ENCODE results near the gene EHD3. TPM values are rescaled to one million over a fixed set of nuclear protein-coding genes. Genes with fewer than 3 reads are reported as not detected.

Gene EHD3
- total and polyA plus RNA-seq, 2 of the 13 experiments (the other 11 are each of a cell fraction or from before 2014, with no cell fraction given), result 0.20 to 0.69 TPM

DNA sequence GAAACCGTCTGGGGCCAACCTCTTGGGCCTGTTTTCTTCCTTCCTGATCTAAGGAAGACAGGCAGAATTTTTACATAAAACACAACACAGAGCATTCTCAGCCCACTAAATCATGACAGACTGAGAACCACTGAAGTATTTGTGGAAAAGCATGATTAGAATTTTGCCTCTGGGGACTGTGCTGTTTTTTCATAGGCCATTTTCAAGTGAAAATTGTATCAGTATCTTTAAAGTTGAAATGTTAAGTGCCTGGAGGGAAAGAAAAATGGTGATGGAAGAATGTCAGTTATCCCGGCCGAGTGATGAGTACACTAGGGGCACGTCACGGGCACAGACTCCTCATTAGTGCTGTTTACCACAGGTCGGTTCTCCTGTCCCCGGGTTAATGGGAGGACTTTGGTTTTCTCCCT is 36.9 kb downstream of the EHD3 start:
- Histone ChIP-seq H3K27ac (ENCODE audit: extremely low read length, insufficient read depth, low read length) (no peak overlapping the region), H3K4me1 (ENCODE audit: insufficient read depth, low read length) (no peaks in the 10 kb centered on the region), H3K36me3 (replicated peaks in 1 of 2; ENCODE audit: control insufficient read depth in 1 of 2, insufficient read depth in 2 of 2, low read length in 2 of 2) (no peaks in the 10 kb centered on the region), H3K4me3 (replicated peaks in 1 of 3; ENCODE audit: insufficient read depth in 1 of 3, low read depth in 2 of 3, low read length in 3 of 3) (no peak overlapping the region), H3K9me3 (ENCODE audit: low read length) (no peaks in the 10 kb centered on the region), H3K4me2 (ENCODE audit: low read depth, low read length) (no peak overlapping the region), H2AFZ (ENCODE audit: low read length) (no peak overlapping the region), H3K79me2 (ENCODE audit: insufficient read depth, low read length) (no peaks in the 10 kb centered on the region), H3K27me3 (ENCODE audit: control insufficient read depth in 1 of 2, insufficient read depth in 2 of 2, low read length in 2 of 2) (peaks cover 0 to 1% of the 10 kb centered on the region in 2 experiments; a peak in 2 of 5 replicates), H4K20me1 (ENCODE audit: insufficient read depth, low read length) (no peaks in the 10 kb centered on the region), H3K9ac (ENCODE audit: insufficient read depth, low read depth, low read length) (no peak overlapping the region)
- DNase-seq (ENCODE audit: low spot score), result no peak
- FAIRE-seq, result no peak
- intact Hi-C loops (cut with micrococcal nuclease; ENCODE audit: unreplicated experiment), result no loop called here
- no TSS peak for BruUV-seq (replicated peaks)
- in situ Hi-C loops (cut with HindIII; ENCODE audit: extremely low pct_ligation_motif_present, low pct_unique_long_range_greater_than_20kb), result no loop called here
- POLR2A ChIA-PET, result no interaction called here
- WGBS (ENCODE audit: low lambda C conversion rate), result 18% methylated on average over 7 of the region's 7 CpGs
- CTCF ChIA-PET (ENCODE audit: low intra/inter-chr PET ratio, low total read pairs), result no interaction called here
- ATAC-seq, result no peak
- TF ChIP-seq, protein P1, sequence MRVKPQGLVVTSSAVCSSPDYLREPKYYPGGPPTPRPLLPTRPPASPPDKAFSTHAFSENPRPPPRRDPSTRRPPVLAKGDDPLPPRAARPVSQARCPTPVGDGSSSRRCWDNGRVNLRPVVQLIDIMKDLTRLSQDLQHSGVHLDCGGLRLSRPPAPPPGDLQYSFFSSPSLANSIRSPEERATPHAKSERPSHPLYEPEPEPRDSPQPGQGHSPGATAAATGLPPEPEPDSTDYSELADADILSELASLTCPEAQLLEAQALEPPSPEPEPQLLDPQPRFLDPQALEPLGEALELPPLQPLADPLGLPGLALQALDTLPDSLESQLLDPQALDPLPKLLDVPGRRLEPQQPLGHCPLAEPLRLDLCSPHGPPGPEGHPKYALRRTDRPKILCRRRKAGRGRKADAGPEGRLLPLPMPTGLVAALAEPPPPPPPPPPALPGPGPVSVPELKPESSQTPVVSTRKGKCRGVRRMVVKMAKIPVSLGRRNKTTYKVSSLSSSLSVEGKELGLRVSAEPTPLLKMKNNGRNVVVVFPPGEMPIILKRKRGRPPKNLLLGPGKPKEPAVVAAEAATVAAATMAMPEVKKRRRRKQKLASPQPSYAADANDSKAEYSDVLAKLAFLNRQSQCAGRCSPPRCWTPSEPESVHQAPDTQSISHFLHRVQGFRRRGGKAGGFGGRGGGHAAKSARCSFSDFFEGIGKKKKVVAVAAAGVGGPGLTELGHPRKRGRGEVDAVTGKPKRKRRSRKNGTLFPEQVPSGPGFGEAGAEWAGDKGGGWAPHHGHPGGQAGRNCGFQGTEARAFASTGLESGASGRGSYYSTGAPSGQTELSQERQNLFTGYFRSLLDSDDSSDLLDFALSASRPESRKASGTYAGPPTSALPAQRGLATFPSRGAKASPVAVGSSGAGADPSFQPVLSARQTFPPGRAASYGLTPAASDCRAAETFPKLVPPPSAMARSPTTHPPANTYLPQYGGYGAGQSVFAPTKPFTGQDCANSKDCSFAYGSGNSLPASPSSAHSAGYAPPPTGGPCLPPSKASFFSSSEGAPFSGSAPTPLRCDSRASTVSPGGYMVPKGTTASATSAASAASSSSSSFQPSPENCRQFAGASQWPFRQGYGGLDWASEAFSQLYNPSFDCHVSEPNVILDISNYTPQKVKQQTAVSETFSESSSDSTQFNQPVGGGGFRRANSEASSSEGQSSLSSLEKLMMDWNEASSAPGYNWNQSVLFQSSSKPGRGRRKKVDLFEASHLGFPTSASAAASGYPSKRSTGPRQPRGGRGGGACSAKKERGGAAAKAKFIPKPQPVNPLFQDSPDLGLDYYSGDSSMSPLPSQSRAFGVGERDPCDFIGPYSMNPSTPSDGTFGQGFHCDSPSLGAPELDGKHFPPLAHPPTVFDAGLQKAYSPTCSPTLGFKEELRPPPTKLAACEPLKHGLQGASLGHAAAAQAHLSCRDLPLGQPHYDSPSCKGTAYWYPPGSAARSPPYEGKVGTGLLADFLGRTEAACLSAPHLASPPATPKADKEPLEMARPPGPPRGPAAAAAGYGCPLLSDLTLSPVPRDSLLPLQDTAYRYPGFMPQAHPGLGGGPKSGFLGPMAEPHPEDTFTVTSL (CRISPR knock-in tag; IDR thresholded peaks at IDR 0.05; ENCODE audit: borderline replicate concordance), result no peak
- TF ChIP-seq, protein P2, sequence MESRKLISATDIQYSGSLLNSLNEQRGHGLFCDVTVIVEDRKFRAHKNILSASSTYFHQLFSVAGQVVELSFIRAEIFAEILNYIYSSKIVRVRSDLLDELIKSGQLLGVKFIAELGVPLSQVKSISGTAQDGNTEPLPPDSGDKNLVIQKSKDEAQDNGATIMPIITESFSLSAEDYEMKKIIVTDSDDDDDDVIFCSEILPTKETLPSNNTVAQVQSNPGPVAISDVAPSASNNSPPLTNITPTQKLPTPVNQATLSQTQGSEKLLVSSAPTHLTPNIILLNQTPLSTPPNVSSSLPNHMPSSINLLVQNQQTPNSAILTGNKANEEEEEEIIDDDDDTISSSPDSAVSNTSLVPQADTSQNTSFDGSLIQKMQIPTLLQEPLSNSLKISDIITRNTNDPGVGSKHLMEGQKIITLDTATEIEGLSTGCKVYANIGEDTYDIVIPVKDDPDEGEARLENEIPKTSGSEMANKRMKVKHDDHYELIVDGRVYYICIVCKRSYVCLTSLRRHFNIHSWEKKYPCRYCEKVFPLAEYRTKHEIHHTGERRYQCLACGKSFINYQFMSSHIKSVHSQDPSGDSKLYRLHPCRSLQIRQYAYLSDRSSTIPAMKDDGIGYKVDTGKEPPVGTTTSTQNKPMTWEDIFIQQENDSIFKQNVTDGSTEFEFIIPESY (CRISPR knock-in tag; IDR thresholded peaks at IDR 0.05), result no peak
- no peak for TF ChIP-seq KDM2A (CRISPR knock-in tag; IDR thresholded peaks at IDR 0.05; ENCODE audit: borderline replicate concordance, low read depth)
- TF ChIP-seq KDM4B (CRISPR knock-in tag; IDR thresholded peaks at IDR 0.05), result no peak
- no peak for TF ChIP-seq ZNF552 (CRISPR knock-in tag; IDR thresholded peaks at IDR 0.05; ENCODE audit: borderline replicate concordance)
- no peak for TF ChIP-seq RBAK (CRISPR knock-in tag; IDR thresholded peaks at IDR 0.05)
- no peak for TF ChIP-seq MATR3 (CRISPR knock-in tag; IDR thresholded peaks at IDR 0.05)
- TF ChIP-seq ZNF180 (CRISPR knock-in tag; IDR thresholded peaks at IDR 0.05; ENCODE audit: borderline replicate concordance, low read depth), result no peak
- TF ChIP-seq, protein P3, sequence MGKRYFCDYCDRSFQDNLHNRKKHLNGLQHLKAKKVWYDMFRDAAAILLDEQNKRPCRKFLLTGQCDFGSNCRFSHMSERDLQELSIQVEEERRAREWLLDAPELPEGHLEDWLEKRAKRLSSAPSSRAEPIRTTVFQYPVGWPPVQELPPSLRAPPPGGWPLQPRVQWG (CRISPR knock-in tag; IDR thresholded peaks at IDR 0.05; ENCODE audit: borderline replicate concordance, low read depth), result no peak
- no peak for TF ChIP-seq ZNF558 (CRISPR knock-in tag; IDR thresholded peaks at IDR 0.05; ENCODE audit: borderline replicate concordance)
- TF ChIP-seq ZBTB21 (CRISPR knock-in tag; IDR thresholded peaks at IDR 0.05), result no peak
- TF ChIP-seq, protein P4, sequence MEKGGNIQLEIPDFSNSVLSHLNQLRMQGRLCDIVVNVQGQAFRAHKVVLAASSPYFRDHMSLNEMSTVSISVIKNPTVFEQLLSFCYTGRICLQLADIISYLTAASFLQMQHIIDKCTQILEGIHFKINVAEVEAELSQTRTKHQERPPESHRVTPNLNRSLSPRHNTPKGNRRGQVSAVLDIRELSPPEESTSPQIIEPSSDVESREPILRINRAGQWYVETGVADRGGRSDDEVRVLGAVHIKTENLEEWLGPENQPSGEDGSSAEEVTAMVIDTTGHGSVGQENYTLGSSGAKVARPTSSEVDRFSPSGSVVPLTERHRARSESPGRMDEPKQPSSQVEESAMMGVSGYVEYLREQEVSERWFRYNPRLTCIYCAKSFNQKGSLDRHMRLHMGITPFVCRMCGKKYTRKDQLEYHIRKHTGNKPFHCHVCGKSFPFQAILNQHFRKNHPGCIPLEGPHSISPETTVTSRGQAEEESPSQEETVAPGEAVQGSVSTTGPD (CRISPR knock-in tag; IDR thresholded peaks at IDR 0.05), result no peak
- TF ChIP-seq, protein P5, sequence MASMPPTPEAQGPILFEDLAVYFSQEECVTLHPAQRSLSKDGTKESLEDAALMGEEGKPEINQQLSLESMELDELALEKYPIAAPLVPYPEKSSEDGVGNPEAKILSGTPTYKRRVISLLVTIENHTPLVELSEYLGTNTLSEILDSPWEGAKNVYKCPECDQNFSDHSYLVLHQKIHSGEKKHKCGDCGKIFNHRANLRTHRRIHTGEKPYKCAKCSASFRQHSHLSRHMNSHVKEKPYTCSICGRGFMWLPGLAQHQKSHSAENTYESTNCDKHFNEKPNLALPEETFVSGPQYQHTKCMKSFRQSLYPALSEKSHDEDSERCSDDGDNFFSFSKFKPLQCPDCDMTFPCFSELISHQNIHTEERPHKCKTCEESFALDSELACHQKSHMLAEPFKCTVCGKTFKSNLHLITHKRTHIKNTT (CRISPR knock-in tag; IDR thresholded peaks at IDR 0.05), result no peak
- no peak for TF ChIP-seq HHEX (CRISPR knock-in tag; IDR thresholded peaks at IDR 0.05)

All from HepG2 (cell line).